CD4-positive, alpha-beta memory T cell (primary cell): ENCODE data around the gene OMD. TPM values are rescaled to one million over a fixed set of nuclear protein-coding genes. Genes with fewer than 3 reads are reported as not detected.
"Not testable (repeated sequence)": the region's sequence is repeated elsewhere in the genome, so short reads cannot be mapped to it uniquely, and the experiment has no call there.

Experiments
- CTCF ChIA-PET: fragments of 350-600 bp; sonication (Branson Sonifier 250); formaldehyde crosslinking; loops from one replicate; lab custom pipeline; 2021; ENCODE audit warnings: inconsistent platforms; ENCODE audit not compliant: partially characterized antibody; lab: Charles Lee
- POLR2A ChIA-PET: fragments of 350-600 bp; sonication (Branson Sonifier 250); formaldehyde crosslinking; loops from one replicate; lab custom pipeline; 2021; ENCODE audit not compliant: partially characterized antibody; lab: Charles Lee
- DNase-seq, 5 donors: peaks; one replicate each; pipeline versions ENCODE4 v3.0.0 to v3.0.0-alpha.2; 2020 to 2022; ENCODE audit warnings: mixed read lengths in 1 of 5
- H3K27ac ChIP-seq: one replicate; pipeline ENCODE4 v1.7.0; 2013; ENCODE audit warnings: low read depth, low read length
- H3K27me3 ChIP-seq: 2 replicates; pipeline ENCODE4 v1.7.0; 2013; ENCODE audit warnings: mild to moderate bottlenecking, low read length, moderate library complexity; ENCODE audit not compliant: insufficient read depth
- H3K36me3 ChIP-seq: 2 replicates; pipeline ENCODE4 v1.7.0; 2013; ENCODE audit warnings: mild to moderate bottlenecking, low read length, moderate library complexity; ENCODE audit not compliant: insufficient read depth
- H3K4me1 ChIP-seq: 2 replicates; pipeline ENCODE4 v1.7.0; 2013; ENCODE audit warnings: mild to moderate bottlenecking, low read length, moderate library complexity; ENCODE audit not compliant: insufficient read depth
- H3K4me3 ChIP-seq, 2 donors: one replicate each; pipeline ENCODE4 v1.7.0; 2013; ENCODE audit warnings: low read length in 2 of 2, mild to moderate bottlenecking in 1 of 2
- H3K9me3 ChIP-seq, 2 donors: one replicate each; pipeline ENCODE4 v1.7.0; 2013; ENCODE audit warnings: low read length in 2 of 2, control low read depth in 1 of 2; ENCODE audit not compliant: control insufficient read depth in 1 of 2
- H3K27ac Mint-ChIP-seq, 7 donors: one replicate each; pipeline ENCODE4 v1.8.0; 2020 to 2021; ENCODE audit warnings: mixed read lengths in 7 of 7, mild to moderate bottlenecking in 6 of 7, inconsistent platforms in 3 of 7, moderate library complexity in 3 of 7
- H3K27me3 Mint-ChIP-seq, 2 donors: one replicate each; pipeline ENCODE4 v1.8.0; 2020 to 2021; ENCODE audit warnings: mixed read lengths in 2 of 2
- H3K36me3 Mint-ChIP-seq, 2 donors: one replicate each; pipeline ENCODE4 v1.8.0; 2020 to 2021; ENCODE audit warnings: mixed read lengths in 2 of 2, inconsistent platforms in 1 of 2, mild to moderate bottlenecking in 1 of 2
- H3K4me1 Mint-ChIP-seq, 4 donors: one replicate each; pipeline ENCODE4 v1.8.0; 2020 to 2021; ENCODE audit warnings: mixed read lengths in 4 of 4, mild to moderate bottlenecking in 1 of 4
- H3K4me3 Mint-ChIP-seq, 8 donors: one replicate each; pipeline ENCODE4 v1.8.0; 2020 to 2021; ENCODE audit warnings: mixed read lengths in 8 of 8, mild to moderate bottlenecking in 7 of 8, moderate library complexity in 6 of 8, inconsistent platforms in 3 of 8
- H3K9me3 Mint-ChIP-seq, 8 donors: one replicate each; pipeline ENCODE4 v1.8.0; 2020 to 2021; ENCODE audit warnings: mixed read lengths in 8 of 8, mild to moderate bottlenecking in 5 of 8, inconsistent platforms in 3 of 8, moderate library complexity in 1 of 8
- intact Hi-C: fragments of 100-400 bp; cut with micrococcal nuclease; formaldehyde crosslinking; loops from one replicate; pipeline ENCODE4 v1.15.1; 2023
- polyA plus RNA-seq, 2 donors: library from polyadenylated mRNA; unstranded; fragments of 300-500 nt; fragmentation: Illumina TruSeq; gene quantifications; one replicate each; pipeline ENCODE4 v1.2.3, GENCODE V29; 2021
- total RNA-seq, 2 experiments: library from RNA; stranded (reverse); gene quantifications; one replicate each; pipeline ENCODE4 v1.2.3, GENCODE V29; 2021

Gene OMD
- total and polyA plus RNA-seq, 4 experiments from 2014 or later, result 0.07 to 0.09 TPM; not detected in 2

GRCh38 chr9:92414566-92414965 lies 9.7 kb downstream of the OMD start:
- Histone ChIP-seq H3K36me3 (no peaks in the 10 kb centered on the region), H3K27me3 (no peaks in the 10 kb centered on the region), H3K4me3 (no peak overlapping the region), H3K4me1 (no peaks in the 10 kb centered on the region), H3K27ac (no peak overlapping the region), H3K9me3 (no peaks in the 10 kb centered on the region)
- Mint-ChIP-seq H3K4me1 (peaks cover 0 to 1% (median 0%) of the 10 kb centered on the region in 4 donors), H3K9me3 (peaks cover 0 to 3% (median 0%) of the 10 kb centered on the region in 8 donors), H3K27ac (no peak overlapping the region), H3K4me3 (no peak overlapping the region), H3K36me3 (no peaks in the 10 kb centered on the region), H3K27me3 (no peaks in the 10 kb centered on the region)
- no peak for DNase-seq
- CTCF ChIA-PET, result no interaction called here
- intact Hi-C loops, result no loop called here
- POLR2A ChIA-PET, result no interaction called here

GRCh38 chr9:92411157-92411556 lies 13.1 kb downstream of the OMD start:
- H3K9me3 ChIP-seq, POLR2A ChIA-PET, H3K27ac ChIP-seq, H3K27me3 Mint-ChIP-seq, intact Hi-C loops, DNase-seq, H3K27me3 ChIP-seq, H3K36me3 Mint-ChIP-seq, H3K36me3 ChIP-seq, H3K4me3 Mint-ChIP-seq, H3K9me3 Mint-ChIP-seq, H3K27ac Mint-ChIP-seq, CTCF ChIA-PET, H3K4me3 ChIP-seq: not testable (repeated sequence)
- peaks cover 15% of the 10 kb centered on the region for H3K4me1 ChIP-seq
- H3K4me1 Mint-ChIP-seq, result peaks cover 9 to 13% (median 12%) of the 10 kb centered on the region in 4 donors

GRCh38 chr9:92408747-92409478 lies 15.4 kb downstream of the OMD start:
- no peaks in the 10 kb centered on the region for H3K36me3 Mint-ChIP-seq
- H3K27me3 ChIP-seq, result no peaks in the 10 kb centered on the region
- intact Hi-C loops, result no loop called here
- H3K4me3 ChIP-seq, result no peak overlapping the region
- H3K4me3 Mint-ChIP-seq, result peak overlapping the region in 1 of 8 donors; percentile 5
- H3K27me3 Mint-ChIP-seq, result no peaks in the 10 kb centered on the region
- no peak overlapping the region for H3K27ac Mint-ChIP-seq
- H3K9me3 ChIP-seq, result no peaks in the 10 kb centered on the region
- POLR2A ChIA-PET, result no interaction called here
- peaks cover 0 to 3% (median 0%) of the 10 kb centered on the region in 8 donors for H3K9me3 Mint-ChIP-seq
- no peaks in the 10 kb centered on the region for H3K36me3 ChIP-seq
- H3K4me1 ChIP-seq, result peaks cover 32% of the 10 kb centered on the region
- no peak for DNase-seq
- CTCF ChIA-PET, result interaction anchor here (0.6 kb wide), 1 partner anchor 30 kb away, joined by 3 read pairs; no protein-coding TSS in a partner anchor
- no peak overlapping the region for H3K27ac ChIP-seq
- peaks cover 19 to 28% (median 22%) of the 10 kb centered on the region in 4 donors for H3K4me1 Mint-ChIP-seq

- no peaks in the 10 kb centered on the region for H3K27me3 Mint-ChIP-seq
- H3K27ac Mint-ChIP-seq, result peak overlapping the region in 1 of 7 donors; percentile 17
- no peak for DNase-seq
- Histone ChIP-seq H3K27ac (no peak overlapping the region), H3K4me1 (peaks cover 33% of the 10 kb centered on the region), H3K9me3 (no peaks in the 10 kb centered on the region), H3K27me3 (no peaks in the 10 kb centered on the region), H3K36me3 (no peaks in the 10 kb centered on the region), H3K4me3 (no peak overlapping the region)
- ChIA-PET CTCF (no interaction called here), POLR2A (no interaction called here)
- H3K9me3 Mint-ChIP-seq, result no peaks in the 10 kb centered on the region
- peaks cover 19 to 28% (median 22%) of the 10 kb centered on the region in 4 donors for H3K4me1 Mint-ChIP-seq
- H3K4me3 Mint-ChIP-seq, result no peak overlapping the region
- intact Hi-C loops, result no loop called here
- H3K36me3 Mint-ChIP-seq, result no peaks in the 10 kb centered on the region
Observed at GRCh38 chr9:92407818-92408217, 16.5 kb downstream of the OMD start.

- Histone ChIP-seq H3K27me3 (no peaks in the 10 kb centered on the region), H3K4me1 (peaks cover 33% of the 10 kb centered on the region), H3K27ac (no peak overlapping the region), H3K9me3 (no peaks in the 10 kb centered on the region), H3K36me3 (no peaks in the 10 kb centered on the region), H3K4me3 (peak overlapping the region in 1 of 2 donors; percentile 62)
- H3K4me3 Mint-ChIP-seq, result peak overlapping the region; percentile 32 to 78 (median 64)
- DNase-seq, result peak; percentile 29 to 42 (median 32)
- intact Hi-C loops, result no loop called here
- peak overlapping the region; percentile 47 to 89 (median 81) for H3K27ac Mint-ChIP-seq
- H3K27me3 Mint-ChIP-seq, result no peaks in the 10 kb centered on the region
- H3K36me3 Mint-ChIP-seq, result no peaks in the 10 kb centered on the region
- peaks cover 0 to 2% (median 0%) of the 10 kb centered on the region in 8 donors for H3K9me3 Mint-ChIP-seq
- CTCF ChIA-PET, result no interaction called here
- H3K4me1 Mint-ChIP-seq, result peaks cover 19 to 28% (median 22%) of the 10 kb centered on the region in 4 donors
- POLR2A ChIA-PET, result interaction anchor here (0.6 to 1.1 kb wide), 2 partner anchors 24 to 81 kb away, joined by 3 to 7 read pairs; partner anchors contain the start of genes CENPP and NOL8
Observed at GRCh38 chr9:92406477-92406876, 17.8 kb downstream of the OMD start.

GRCh38 chr9:92405818-92406217 lies 18.5 kb downstream of the OMD start:
- POLR2A ChIA-PET, result interaction anchor here (0.5 to 1.1 kb wide), 2 partner anchors 238 to 291 kb away, joined by 3 to 4 read pairs; partner anchors contain the start of gene SPTLC1
- intact Hi-C loops, result no loop called here
- DNase-seq, result no peak
- peaks cover 19 to 28% (median 22%) of the 10 kb centered on the region in 4 donors for H3K4me1 Mint-ChIP-seq
- peak overlapping the region in 4 of 7 donors; percentile 15 to 85 (median 79) for H3K27ac Mint-ChIP-seq
- Histone ChIP-seq H3K36me3 (no peaks in the 10 kb centered on the region), H3K27ac (no peak overlapping the region), H3K27me3 (no peaks in the 10 kb centered on the region), H3K4me3 (peak overlapping the region in 1 of 2 donors; percentile 62), H3K4me1 (peaks cover 33% of the 10 kb centered on the region), H3K9me3 (no peaks in the 10 kb centered on the region)
- CTCF ChIA-PET, result no interaction called here
- no peaks in the 10 kb centered on the region for H3K27me3 Mint-ChIP-seq
- H3K36me3 Mint-ChIP-seq, result no peaks in the 10 kb centered on the region
- H3K4me3 Mint-ChIP-seq, result peak overlapping the region in 6 of 8 donors; percentile 25 to 78 (median 64)
- H3K9me3 Mint-ChIP-seq, result peaks cover 0 to 2% (median 0%) of the 10 kb centered on the region in 8 donors

- peak within 1 kb of the TSS in 3 of 8 donors; percentile 14 to 50 (median 25) for H3K4me3 Mint-ChIP-seq
- no peak for DNase-seq
- H3K9me3 Mint-ChIP-seq, result peaks cover 0 to 2% (median 0%) of the 10 kb centered on the region in 8 donors
- no peaks in the 10 kb centered on the region for H3K36me3 ChIP-seq
- no peaks in the 10 kb centered on the region for H3K9me3 ChIP-seq
- intact Hi-C loops, result no loop called here
- no peak within 1 kb of the TSS for H3K4me3 ChIP-seq
- H3K4me1 ChIP-seq, result peaks cover 33% of the 10 kb centered on the region
- no peak within 1 kb of the TSS for H3K27ac ChIP-seq
- POLR2A ChIA-PET, result no interaction called here
- peak within 1 kb of the TSS in 1 of 7 donors; percentile 46 for H3K27ac Mint-ChIP-seq
- peaks cover 19 to 28% (median 22%) of the 10 kb centered on the region in 4 donors for H3K4me1 Mint-ChIP-seq
- no peaks in the 10 kb centered on the region for H3K36me3 Mint-ChIP-seq
- CTCF ChIA-PET, result interaction anchor here (1.5 kb wide), 1 partner anchor 265 kb away, joined by 3 read pairs; no protein-coding TSS in a partner anchor
- H3K27me3 Mint-ChIP-seq, result no peaks in the 10 kb centered on the region
- H3K27me3 ChIP-seq, result no peaks in the 10 kb centered on the region
Observed at GRCh38 chr9:92404042-92404836, 20.0 kb downstream of the OMD start, which contains the start of gene OGN. OGN (minus strand) TSS chr9:92404578; CDS start chr9:92403407, 1,171 bp downstream.
